ENCODE data around the gene PPIF.
A peak's percentile ranks its signal among the peaks of the same experiment; 100 is the strongest.

Gene PPIF

DNA sequence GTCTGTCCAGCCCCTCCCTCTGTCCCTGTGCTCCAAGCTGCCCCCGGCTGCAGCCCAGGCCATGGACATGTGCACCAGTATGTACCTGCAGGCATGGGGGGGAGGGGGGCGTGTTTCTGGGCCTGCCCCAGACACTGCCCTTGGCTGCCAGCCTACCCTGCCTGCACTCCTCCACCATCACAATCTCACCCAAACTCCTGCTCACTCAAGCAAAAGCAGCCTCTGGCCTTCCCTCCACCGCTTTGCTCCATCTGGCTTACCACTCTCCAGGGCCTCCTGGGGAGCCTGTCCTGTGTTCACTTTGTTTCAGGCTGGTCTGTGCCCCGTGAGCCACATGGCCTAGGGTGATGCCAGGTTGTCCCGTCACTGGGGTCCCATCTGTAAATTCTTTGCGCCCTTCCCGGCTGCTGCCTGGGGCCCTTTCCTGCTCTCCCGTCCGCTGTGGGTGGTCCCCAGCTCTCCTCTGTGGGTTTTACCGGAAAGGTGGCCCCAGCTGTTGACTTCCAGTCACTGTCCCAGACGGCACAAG is 33.3 kb upstream of the PPIF start:
- no peak for DNase-seq

DNA sequence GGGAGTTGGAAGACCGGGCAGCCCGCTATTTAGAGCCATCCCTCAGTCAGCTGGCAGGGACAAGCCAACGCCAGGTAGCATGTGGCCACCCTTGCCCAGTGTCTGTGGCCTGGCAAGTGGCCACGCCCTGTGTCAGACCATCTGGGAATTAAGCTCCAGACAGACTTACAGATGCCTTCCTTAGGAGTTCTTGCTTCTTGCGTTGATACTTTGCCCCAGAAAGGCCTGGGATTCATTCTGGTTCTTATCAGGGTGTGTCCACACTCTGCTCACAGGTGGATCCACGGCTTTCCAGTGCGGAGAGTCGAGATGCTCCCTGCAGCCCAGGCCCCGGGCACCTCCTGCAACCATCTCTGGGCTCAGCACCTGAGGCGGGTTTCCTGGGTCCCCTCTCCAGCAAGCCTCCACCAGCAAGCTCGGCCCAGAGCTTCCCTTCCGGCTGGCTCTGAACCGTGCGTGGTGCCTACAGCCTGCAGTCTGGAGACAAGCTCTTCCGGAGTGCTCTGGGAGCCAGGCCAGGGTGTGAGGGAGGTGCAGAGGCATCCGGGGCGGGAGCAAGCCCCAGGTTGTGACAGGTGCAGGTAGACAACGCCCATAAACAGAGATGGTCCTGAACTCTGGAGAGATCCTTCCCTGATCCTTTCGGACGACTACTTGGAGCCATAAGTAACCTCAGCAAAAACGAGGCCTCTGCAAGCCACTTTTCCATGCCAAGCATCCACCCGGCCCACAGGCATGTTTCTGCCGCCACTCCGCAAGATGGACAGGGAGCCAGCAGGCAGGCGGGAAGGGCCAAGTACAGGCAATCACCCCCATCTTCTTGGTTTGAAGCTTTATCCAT is 32.3 kb upstream of the PPIF start:
- no peak for DNase-seq

DNA sequence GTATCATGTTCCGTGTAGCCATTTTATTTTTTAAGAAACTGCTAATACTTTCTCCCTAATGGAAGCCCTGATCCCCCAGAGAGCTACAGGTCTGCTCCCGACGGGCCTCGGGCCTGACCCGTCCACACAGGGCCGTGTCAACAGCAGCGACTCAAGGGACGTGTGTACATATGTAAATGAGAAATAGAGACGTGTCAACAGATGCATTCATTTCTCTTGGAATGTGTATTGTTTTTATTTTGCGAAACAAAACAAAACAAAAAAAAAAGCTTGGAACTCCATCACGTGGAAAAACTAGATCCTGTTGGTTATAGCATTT is 31.7 kb upstream of the PPIF start:
- no peak for DNase-seq

DNA sequence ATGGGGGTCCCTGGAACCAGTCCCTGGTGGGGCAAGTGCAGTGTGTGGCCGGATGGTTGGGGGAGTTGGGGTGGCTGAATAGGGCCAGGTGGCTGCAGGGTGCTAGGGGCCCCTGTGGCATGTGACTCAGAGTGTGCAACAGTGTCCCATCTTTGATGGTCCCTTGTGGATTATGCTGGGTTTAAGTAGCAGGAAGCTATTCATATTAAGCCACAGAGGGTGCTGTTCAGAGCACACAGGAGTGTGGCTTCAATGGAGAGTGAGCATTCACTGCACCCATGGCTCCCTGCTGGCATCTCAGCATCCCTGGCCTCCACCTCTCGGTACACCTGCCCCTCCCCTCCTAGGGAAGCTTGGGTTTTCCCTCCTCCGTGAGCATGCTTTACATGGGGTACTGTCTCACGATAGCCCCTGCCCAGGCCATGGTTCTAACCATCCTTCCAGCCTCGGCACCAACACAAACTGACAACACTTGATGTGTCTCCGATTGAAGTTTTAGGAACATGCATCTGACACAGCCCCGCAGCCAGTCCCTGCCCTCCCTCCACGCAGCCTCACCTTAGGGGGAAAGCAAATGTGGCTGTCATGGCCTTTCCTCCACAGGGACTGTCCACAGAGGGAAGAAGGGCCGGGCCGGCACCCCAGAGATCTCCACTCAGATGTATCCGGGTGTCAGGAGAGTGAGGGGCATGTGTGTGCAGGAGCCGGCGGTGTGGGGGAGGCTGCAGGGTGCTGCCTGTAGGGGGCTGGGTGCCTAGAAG is 30.4 kb upstream of the PPIF start:
- peak; percentile 56 for DNase-seq

DNA sequence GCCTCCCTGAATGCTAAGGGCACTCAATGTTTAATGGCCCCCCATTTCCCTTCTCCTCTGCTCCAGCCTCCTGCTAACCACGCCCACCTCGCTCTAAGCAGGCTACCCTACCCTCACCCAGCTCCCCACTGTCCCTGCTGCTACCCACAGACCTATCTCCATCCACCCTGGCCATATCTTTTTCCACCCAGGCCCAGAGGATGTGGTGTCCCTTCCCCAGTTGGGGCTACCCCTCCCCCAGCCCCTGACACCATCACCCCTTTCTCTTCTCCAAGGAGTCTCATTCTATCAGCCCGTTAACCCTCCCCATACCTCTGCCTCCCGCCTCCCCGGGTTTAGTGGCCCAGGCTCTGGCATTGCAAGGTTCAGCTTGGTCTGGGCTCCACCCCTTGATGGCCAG is 28.9 kb upstream of the PPIF start:
- DNase-seq, result peak; percentile 86

DNA sequence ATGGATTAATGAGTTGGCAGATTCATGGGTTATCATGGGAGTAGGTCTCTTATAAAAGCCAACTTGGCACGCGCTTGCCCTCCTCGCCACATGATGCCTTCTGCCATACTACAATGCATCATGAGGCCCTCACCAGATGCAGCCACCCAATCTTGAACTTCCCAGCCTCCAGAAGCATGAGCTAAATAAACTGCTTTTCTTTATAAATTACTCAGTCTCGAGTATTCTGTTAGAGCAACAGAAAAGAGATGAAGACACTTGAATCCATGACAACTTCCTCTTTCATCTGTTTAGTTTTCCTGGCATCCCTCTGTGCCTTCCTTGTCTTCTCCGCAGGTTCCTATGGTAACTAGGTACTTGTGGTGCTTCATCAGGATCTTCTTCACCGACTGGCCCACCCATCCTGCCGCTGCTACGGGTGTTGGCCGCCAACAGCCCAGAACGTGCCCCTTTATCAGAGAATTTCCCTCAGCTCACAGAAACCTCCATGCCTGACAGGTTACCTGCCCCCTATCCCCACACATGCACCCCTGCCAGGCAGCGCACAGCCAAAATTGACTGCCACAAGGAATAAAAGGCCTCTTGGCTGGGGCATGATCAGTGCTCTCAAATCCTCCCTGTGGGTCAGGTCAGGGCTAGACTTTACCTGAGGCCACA is 28.0 kb upstream of the PPIF start:
- no peak for DNase-seq

DNA sequence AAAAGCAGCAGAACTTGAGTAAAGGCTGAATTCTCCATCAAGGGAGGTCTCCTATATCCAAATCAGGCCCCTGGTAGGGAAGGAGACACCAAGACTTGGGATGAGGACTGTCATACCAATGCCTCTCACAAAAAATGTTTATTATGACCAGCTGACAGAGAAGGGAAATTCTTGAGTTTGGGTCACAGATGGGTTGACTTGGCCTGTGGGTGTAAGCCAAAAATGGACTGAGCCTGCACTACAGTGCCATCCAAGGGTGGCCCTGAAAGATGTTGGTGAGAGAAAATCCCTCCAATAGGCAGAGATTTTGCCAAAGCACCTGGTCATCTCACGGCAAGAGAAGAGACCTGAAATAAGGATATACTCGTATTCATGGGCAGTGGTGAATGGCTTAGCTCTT is 27.0 kb upstream of the PPIF start:
- DNase-seq, result no peak

DNA sequence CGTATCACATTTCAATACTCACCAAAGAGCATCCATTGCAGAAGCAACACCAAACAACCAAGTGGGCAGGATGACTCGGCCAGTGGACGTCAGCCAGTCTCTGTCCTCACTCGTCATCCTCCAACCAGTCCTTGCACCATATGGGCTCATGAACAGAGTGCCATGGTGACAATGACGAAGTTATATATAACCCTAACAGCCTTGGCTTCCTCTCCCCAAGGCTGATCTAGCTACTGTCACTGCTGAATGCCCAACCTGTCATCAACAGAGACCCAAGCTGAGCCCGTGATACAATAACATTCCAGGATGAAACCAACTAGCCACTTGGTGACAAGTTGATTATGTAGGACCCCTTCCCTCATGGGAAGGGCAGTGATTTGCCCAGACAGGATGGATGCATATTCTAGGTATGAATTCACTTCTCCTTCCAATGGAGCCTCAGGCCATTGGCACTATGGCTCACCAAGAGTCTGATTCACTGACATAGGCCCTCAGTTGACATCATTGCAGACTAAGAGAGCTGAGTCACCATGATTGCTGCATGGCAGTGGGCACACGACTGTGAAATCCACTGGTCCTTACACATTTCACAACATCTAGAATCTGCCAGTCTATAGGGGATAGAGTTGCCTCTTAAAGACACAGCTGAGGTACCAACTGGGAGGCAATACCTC is 26.3 kb upstream of the PPIF start:
- peak; percentile 79 for DNase-seq

DNA sequence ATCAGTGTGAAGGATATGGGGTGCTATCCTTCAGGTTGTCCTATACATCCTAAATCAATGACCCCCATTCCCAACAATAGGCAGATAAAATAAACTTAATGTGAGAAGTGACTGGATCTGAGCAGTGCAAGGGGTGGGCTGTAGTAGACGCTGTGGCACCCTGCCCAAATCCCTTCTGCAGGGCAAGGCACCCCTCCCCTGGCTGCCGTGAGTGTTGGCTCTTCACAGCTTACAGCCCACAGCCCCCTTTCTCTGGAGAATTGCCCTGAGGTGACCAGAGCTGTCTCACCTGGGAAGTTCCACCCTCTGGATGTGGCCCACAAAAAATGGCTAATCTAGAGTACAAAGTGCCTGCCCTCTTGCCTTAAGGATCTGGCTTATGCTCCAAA is 25.8 kb upstream of the PPIF start:
- DNase-seq, result no peak

DNA sequence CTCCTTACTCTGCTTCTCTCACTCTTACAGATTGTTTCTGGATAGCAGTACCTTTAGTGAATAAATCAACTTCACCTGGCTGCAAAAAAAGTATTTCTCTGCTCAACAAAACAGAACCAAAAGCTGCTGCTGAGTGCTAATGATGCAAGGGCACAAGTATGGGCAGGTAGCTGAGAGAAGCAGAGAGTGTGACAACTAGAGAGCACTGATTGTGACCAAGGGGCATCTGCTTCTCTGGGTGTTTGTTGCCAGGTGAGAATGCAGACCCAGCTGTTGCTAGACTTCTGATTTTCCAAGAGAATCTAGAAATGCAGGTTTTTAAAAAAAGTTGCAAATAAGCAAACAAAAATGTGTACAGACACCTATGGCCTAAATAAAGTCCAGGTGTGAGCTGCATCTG is 25.3 kb upstream of the PPIF start:
- no peak for DNase-seq

DNA sequence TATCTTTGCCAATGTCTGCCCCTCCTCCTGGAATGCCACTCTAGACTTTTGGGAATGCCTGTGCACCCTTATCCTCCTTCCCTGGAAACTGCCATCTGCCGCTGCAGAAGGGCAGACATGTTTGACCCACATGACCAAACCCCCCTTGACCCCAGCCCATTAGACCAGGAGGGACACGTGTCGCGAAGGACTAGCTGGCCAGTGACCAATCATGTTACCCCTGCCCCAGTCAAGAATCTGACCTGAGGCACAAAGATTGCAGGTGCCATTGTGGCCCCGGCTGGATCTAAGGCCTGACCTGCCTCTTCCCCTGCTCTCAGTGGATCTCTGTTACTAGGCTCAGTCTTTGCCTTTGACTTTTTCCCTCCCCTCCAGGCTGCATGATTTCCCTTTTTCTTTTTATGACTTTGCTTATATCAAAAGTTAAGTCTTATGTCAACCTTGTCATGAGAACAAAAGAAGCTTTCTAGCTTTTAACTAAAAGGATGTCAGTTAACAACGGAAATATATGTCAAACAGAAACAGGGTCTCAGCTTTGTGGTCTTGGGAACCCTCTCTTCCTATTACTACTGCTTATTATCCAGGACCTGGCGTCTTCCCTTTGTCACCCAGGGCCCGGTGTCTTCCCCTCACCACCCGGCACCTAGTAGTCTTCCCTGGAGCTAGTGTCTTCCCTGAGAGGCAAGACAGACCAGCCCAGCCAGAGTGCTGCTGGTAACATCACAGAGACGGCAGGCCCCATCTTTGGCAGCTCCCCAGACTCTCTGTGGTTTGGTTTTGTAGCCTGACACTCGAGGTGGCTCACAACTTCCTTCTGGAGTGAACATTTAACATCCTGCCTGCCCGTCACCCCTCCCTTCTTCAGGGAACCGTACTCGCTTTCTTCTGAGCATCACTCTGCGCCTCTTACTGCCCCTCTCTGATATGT is 24.4 kb upstream of the PPIF start:
- peak; percentile 91 for DNase-seq

DNA sequence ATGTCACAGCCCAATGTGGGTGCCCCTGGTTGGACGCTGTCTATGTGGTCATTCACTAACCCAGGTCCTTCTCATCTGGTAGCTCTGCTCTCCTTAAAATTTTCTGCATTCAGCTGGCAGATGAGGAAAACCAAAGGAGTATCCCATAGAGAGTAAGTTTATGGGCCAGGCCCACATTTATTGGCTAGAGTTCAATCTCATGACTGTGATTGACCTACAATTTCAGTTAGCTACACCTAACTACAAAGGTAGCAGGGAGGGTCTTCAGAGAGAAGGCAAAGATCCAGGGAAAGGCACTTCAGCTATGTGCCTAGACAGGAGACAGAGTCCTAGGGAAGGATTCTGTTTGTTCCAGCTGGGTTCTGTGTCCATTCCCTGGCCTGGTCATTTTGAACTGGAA is 23.7 kb upstream of the PPIF start:
- DNase-seq, result no peak

DNA sequence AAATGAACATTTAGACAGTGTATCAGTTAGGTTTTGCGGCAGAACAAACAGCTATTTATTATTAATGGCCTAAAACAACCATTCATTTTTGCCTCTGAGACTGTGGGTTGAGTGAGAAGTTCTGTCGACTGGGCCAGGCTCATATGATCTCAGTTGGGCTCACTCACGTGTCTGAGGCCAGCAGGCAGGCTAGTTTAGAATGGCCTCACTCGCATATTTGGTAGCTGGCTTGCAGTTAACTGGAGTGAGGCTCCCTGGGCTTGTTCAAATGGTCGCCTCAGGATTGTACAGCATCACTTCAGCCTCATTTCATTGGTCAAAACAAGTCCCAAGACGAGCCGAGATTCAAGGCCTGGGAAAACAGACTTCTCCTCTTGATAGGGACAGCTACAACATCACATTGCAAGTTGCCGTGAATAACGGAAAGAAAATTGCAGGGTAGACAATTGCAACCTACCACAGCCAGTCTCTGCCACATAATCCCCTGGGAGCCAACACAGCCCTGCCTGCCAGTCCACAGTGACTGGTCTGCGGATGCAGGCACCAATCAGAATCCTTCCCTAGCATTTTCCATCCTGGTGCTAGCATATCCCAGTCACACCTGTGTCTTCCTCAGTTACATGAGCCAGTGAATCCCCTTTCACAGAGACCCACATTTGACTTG is 23.1 kb upstream of the PPIF start:
- DNase-seq, result no peak

DNA sequence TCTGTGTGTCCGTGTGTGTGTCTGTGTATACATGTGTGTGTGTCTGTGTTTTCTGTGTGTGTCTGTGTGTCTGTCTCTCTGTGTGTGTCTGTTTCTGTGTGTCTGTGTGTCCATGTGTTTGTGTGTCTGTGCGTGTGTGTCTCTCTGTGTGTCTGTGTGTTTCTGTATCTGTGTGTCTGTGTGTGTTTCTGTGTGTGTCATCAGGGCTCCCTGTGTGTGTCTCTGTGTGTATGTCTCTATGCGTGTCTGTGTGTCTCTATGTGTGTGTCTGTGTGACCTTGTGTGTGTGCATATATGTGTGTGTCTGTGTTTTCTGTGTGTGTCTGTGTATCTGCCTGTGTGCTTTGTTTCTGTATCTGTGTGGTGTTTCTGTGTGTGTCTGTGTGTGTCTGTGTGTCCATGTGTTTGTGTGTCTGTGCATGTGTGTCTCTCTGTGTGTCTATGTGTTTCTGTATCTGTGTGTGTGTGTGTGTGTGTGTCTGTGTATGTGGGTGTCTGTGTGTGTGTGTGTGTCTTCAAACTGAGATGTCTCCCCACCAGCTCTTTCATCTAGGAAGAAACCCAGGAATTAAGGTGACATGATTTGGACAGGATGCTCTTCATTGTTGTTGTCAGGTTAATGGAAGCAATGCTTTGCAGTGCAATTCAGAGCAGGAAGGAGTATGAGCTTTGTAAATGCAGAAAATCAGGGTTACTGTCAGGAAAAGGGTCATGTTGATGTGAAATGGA is 20.7 kb upstream of the PPIF start:
- DNase-seq, result no peak

DNA sequence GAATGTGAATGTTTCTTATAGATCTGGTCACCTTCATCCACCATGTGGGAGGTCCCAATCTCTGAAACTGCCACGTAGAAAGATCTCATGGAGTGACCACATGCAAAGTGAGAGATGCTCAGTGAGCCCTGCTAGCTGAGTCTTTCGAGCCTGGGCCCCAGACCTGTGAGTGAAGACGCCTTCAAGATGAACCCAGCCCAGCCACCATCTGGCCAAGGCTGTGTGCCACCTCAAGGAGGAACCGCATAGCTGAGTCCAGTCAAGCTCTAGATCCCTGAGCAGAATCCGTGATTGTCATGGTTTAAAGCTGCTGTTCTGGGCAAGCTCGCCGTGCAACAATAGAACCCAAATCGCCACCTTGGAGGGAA is 20.2 kb upstream of the PPIF start:
- DNase-seq, result no peak

DNA sequence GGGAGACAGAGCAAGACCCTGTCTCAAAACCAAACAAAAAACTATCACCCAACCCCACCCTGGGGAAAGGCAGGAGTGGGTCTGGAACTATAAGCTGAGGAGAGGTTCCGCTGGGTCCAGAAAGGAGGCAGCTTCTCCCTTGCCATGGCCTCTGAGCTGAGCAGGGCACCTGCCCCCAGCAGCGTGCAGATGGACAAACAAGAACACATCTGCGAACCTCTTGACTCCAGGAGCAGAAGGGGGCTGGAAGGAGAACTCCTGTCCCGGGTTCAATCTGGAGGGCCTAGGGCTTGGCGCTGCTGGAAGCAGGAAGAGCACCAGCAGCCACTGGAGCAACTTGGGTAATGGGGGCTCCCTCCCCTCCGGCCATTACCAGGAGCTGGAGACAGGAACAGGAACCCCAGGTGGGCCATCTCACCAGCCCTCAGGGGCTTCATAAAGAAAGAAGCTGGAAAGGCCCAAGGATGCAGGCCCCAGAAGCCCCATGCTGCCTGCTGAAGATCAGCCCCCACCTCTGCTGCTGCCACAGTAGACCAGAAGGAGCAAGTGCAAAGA is 19.0 kb upstream of the PPIF start:
- no peak for DNase-seq

DNA sequence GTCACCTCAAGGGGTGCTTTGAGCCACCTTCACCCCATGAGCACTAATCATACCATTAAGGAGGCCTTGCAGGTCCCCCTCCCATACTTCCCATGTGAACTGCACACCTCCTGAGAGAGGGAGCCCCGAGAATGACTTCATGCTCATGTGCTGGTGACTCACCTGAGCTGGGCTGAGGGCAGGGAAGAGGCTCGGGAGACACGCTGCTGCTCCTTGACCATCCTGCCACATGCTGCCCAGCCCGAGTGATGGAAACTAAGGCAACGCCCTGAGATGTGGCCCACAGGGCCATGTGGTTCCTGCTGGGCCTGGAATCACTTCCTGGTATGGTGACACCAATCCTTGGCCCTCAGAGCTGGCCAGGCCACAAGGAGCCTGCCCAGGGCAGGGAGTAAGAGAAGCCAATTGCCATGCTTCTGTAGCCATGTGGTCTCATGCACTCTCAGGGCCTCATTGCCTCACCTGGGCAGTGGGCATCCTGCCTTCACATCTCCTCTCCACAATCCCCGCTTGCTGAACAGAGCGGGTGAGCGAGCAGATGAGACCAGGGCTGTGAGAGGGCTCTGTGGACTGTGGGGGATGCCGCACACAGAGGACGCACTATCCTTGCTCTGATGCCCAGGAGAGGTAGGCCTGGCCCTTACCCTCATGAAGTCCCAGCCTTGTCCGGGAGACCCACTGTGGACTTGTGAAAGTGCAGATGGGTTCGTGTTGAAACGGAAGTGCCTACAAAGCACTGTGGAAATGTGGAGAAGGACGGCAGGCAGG is 18.3 kb upstream of the PPIF start:
- no peak for DNase-seq

DNA sequence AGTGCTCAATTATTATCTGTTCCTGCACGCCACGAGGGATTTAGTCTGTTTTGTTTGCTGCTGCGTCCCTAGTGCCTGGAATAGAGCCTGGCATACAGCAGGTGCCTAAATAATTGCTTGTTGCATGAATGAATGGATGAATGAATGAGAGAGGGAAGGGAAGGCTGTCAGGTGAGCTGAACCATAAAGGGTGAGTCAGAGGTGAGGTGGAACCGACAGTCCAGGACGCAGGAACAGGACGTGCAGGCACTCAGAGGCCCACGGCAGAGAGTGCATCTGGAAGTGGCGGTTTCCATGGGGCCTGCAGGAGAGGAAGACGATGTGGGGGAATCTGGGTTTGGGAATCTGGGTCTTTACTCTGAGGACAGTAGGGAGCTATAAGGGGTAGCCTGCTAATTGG is 17.7 kb upstream of the PPIF start:
- no peak for DNase-seq

DNA sequence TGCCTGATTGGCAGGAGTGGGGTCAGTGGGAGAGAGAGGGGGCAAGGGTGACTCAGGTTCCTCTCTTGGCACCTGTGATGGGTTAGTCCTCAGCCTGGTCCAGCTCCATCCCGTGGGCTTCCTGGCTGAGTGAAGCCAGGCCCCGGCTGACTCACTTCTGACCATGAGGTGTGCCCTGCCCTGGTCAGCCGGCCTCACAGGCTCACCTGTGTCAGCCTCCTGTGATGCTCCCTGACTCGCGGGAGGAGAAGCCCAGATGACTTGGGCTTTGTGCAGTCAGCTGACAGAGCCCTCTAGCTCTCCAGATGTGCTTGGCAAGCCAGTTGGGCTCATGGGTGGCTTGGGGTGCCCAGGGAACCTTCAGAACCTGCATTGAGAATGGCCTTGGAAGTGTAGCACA is 16.0 kb upstream of the PPIF start:
- DNase-seq, result no peak

DNA sequence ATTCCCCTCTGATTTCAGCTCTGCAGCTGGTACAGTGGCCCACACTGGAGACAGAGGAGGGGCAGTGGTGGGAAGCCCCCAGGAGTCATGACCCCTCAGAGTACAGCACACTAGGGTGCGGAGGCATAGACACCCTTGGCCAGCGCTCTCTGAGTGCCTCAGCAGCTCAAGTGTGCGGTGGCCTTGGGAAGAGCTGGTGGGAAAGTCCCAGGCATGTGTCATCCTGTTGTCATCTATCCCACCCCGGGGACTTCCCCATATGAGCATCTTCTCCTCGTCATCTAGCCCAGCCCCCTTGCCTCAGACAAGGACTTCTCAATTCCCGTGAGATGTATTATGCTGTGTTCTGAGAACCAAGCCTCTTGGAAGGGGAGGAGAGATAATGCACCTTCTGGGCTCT is 15.6 kb upstream of the PPIF start:
- DNase-seq, result no peak
